Osteocyte (in vitro differentiated cells): ENCODE data around the gene CYB561. TPM values are rescaled to one million over a fixed set of nuclear protein-coding genes. Genes with fewer than 3 reads are reported as not detected.

ENCODE experiments used
- DNase-seq: peaks from one replicate; pipeline ENCODE4 v3.0.0; 2021; ENCODE audit warnings: mixed read lengths; ENCODE audit not compliant: unreplicated experiment; ENCODE audit errors: extremely low spot score
- H3K27ac Mint-ChIP-seq: one replicate; pipeline ENCODE4 v1.8.0; 2021; ENCODE audit warnings: mild to moderate bottlenecking, mixed read lengths; ENCODE audit not compliant: unreplicated experiment
- H3K27me3 Mint-ChIP-seq: one replicate; pipeline ENCODE4 v1.8.0; 2021; ENCODE audit warnings: mixed read lengths; ENCODE audit not compliant: unreplicated experiment
- H3K36me3 Mint-ChIP-seq: one replicate; pipeline ENCODE4 v1.8.0; 2021; ENCODE audit warnings: mixed read lengths; ENCODE audit not compliant: unreplicated experiment
- H3K4me1 Mint-ChIP-seq: one replicate; pipeline ENCODE4 v1.8.0; 2021; ENCODE audit warnings: mixed read lengths; ENCODE audit not compliant: unreplicated experiment
- H3K4me3 Mint-ChIP-seq: one replicate; pipeline ENCODE4 v1.8.0; 2021; ENCODE audit warnings: mild to moderate bottlenecking, moderate library complexity, mixed read lengths; ENCODE audit not compliant: unreplicated experiment
- H3K9me3 Mint-ChIP-seq: one replicate; pipeline ENCODE4 v1.8.0; 2021; ENCODE audit warnings: mixed read lengths; ENCODE audit not compliant: unreplicated experiment
- CTCF ChIP-seq: fragments of 200-600 bp; sonication (generic); IDR thresholded peaks from 2 replicates; pipeline ENCODE4 v1.5.0; 2021; ENCODE audit warnings: antibody characterized with exemption, mild to moderate bottlenecking, moderate library complexity
- total RNA-seq: library from RNA; stranded (reverse); gene quantifications from 2 replicates; pipeline ENCODE4 v1.2.1, GENCODE V29; 2021

The CYB561 gene
- total RNA-seq, 1 donor from 2014 or later, result 5.7 TPM

GRCh38 chr17:63445065-63445464, 1.0 kb downstream of the CYB561 start:
- H3K27ac Mint-ChIP-seq, result no peak overlapping the region
- H3K27me3 Mint-ChIP-seq, result peaks cover 4% of the 10 kb centered on the region
- no peak for DNase-seq
- H3K9me3 Mint-ChIP-seq, result no peaks in the 10 kb centered on the region
- peaks cover 15% of the 10 kb centered on the region for H3K4me1 Mint-ChIP-seq
- H3K4me3 Mint-ChIP-seq, result peak overlapping the region; percentile 68
- no peaks in the 10 kb centered on the region for H3K36me3 Mint-ChIP-seq
- no peak for TF ChIP-seq CTCF

GRCh38 chr17:63444457-63444856, 1.6 kb downstream of the CYB561 start:
- TF ChIP-seq CTCF, result no peak
- Mint-ChIP-seq H3K27me3 (no peaks in the 10 kb centered on the region), H3K4me1 (peaks cover 21% of the 10 kb centered on the region), H3K36me3 (no peaks in the 10 kb centered on the region), H3K27ac (no peak overlapping the region), H3K4me3 (peak overlapping the region; percentile 68), H3K9me3 (no peaks in the 10 kb centered on the region)
- no peak for DNase-seq

- Mint-ChIP-seq H3K27ac (no peak overlapping the region), H3K4me3 (no peak overlapping the region), H3K9me3 (no peaks in the 10 kb centered on the region)
Observed at GRCh38 chr17:63443053-63443452, 3.1 kb downstream of the CYB561 start.

GRCh38 chr17:63442549-63443035, 3.5 kb downstream of the CYB561 start:
- no peak for TF ChIP-seq CTCF
- no peak overlapping the region for H3K27ac Mint-ChIP-seq
- DNase-seq, result no peak
- peaks cover 22% of the 10 kb centered on the region for H3K4me1 Mint-ChIP-seq
- H3K4me3 Mint-ChIP-seq, result no peak overlapping the region
- no peaks in the 10 kb centered on the region for H3K36me3 Mint-ChIP-seq
- no peaks in the 10 kb centered on the region for H3K27me3 Mint-ChIP-seq
- no peaks in the 10 kb centered on the region for H3K9me3 Mint-ChIP-seq

More at GRCh38 chr17:63443053-63443452, 3.1 kb downstream of the CYB561 start:
- H3K27me3 Mint-ChIP-seq, result no peaks in the 10 kb centered on the region
- TF ChIP-seq CTCF, result no peak
- no peak for DNase-seq
- peaks cover 22% of the 10 kb centered on the region for H3K4me1 Mint-ChIP-seq
- H3K36me3 Mint-ChIP-seq, result no peaks in the 10 kb centered on the region

GRCh38 chr17:63442074-63442473, 4.0 kb downstream of the CYB561 start:
- Mint-ChIP-seq H3K27me3 (no peaks in the 10 kb centered on the region), H3K4me1 (peaks cover 19% of the 10 kb centered on the region), H3K36me3 (no peaks in the 10 kb centered on the region), H3K4me3 (no peak overlapping the region), H3K27ac (no peak overlapping the region), H3K9me3 (no peaks in the 10 kb centered on the region)
- DNase-seq, result no peak
- TF ChIP-seq CTCF, result no peak
